Astrocyte (in vitro differentiated cells and primary cell): ENCODE results near the gene RSPH1. TPM values are rescaled to one million over a fixed set of nuclear protein-coding genes. Genes with fewer than 3 reads are reported as not detected.

Experiments used
- DNase-seq: peaks from one replicate; pipeline ENCODE4 v3.0.0-alpha.2; 2010; ENCODE audit warnings: low read depth
- FAIRE-seq: peaks from 2 replicates; lab custom pipeline; 2011; peaks lifted over from hg19 to GRCh38; lab: Jason Lieb, UNC
- H2AFZ ChIP-seq: 2 replicates; pipeline ENCODE4 v1.6.0; 2012; ENCODE audit warnings: low read depth, low read length, inconsistent platforms
- H3K27ac ChIP-seq: 2 replicates; pipeline ENCODE4 v1.5.1; 2011; ENCODE audit warnings: low read depth, low read length, inconsistent platforms
- H3K27me3 ChIP-seq: 2 replicates; pipeline ENCODE4 v1.6.0; 2011; ENCODE audit warnings: low read length, inconsistent platforms; ENCODE audit not compliant: insufficient read depth
- H3K36me3 ChIP-seq: 2 replicates; pipeline ENCODE4 v1.5.1; 2011; ENCODE audit warnings: low read length, inconsistent platforms; ENCODE audit not compliant: insufficient read depth
- H3K4me1 ChIP-seq: 2 replicates; pipeline ENCODE4 v1.5.1; 2011; ENCODE audit warnings: low read length, inconsistent platforms; ENCODE audit not compliant: insufficient read depth
- H3K4me2 ChIP-seq: 2 replicates; pipeline ENCODE4 v1.6.0; 2012; ENCODE audit warnings: low read length, inconsistent platforms
- H3K4me3 ChIP-seq: 2 replicates; pipeline ENCODE4 v1.5.1; 2011; ENCODE audit warnings: low read depth, mild to moderate bottlenecking, low read length, inconsistent platforms; ENCODE audit not compliant: insufficient read depth
- H3K79me2 ChIP-seq: 2 replicates; pipeline ENCODE4 v1.6.0; 2012; ENCODE audit warnings: mild to moderate bottlenecking, low read length, inconsistent platforms; ENCODE audit not compliant: insufficient read depth
- H3K9ac ChIP-seq: 2 replicates; pipeline ENCODE4 v1.6.0; 2012; ENCODE audit warnings: mild to moderate bottlenecking, low read length, inconsistent platforms
- H3K9me3 ChIP-seq: 2 replicates; pipeline ENCODE4 v1.5.1; 2012; ENCODE audit warnings: low read depth, mild to moderate bottlenecking, low read length, inconsistent platforms; ENCODE audit not compliant: insufficient read depth
- H4K20me1 ChIP-seq: 2 replicates; pipeline ENCODE4 v1.6.0; 2012; ENCODE audit warnings: low read length, inconsistent platforms; ENCODE audit not compliant: insufficient read depth
- H3K27ac Mint-ChIP-seq: one replicate; pipeline ENCODE4 v1.8.0; 2021; ENCODE audit warnings: mild to moderate bottlenecking, mixed read lengths; ENCODE audit not compliant: unreplicated experiment
- H3K27me3 Mint-ChIP-seq: one replicate; pipeline ENCODE4 v1.8.0; 2021; ENCODE audit warnings: low read depth, mixed read lengths; ENCODE audit not compliant: unreplicated experiment
- H3K36me3 Mint-ChIP-seq: one replicate; pipeline ENCODE4 v1.8.0; 2021; ENCODE audit warnings: low read depth, mixed read lengths; ENCODE audit not compliant: unreplicated experiment
- H3K4me1 Mint-ChIP-seq: one replicate; pipeline ENCODE4 v1.8.0; 2021; ENCODE audit warnings: low read depth, mixed read lengths; ENCODE audit not compliant: unreplicated experiment
- H3K4me3 Mint-ChIP-seq: one replicate; pipeline ENCODE4 v1.8.0; 2021; ENCODE audit warnings: mild to moderate bottlenecking, moderate library complexity, mixed read lengths; ENCODE audit not compliant: unreplicated experiment
- H3K9me3 Mint-ChIP-seq: one replicate; pipeline ENCODE4 v1.8.0; 2021; ENCODE audit warnings: mild to moderate bottlenecking, mixed read lengths; ENCODE audit not compliant: unreplicated experiment
- CTCF ChIP-seq: IDR thresholded peaks from 2 replicates; pipeline ENCODE4 v1.5.1; 2011; ENCODE audit warnings: low read depth, mild to moderate bottlenecking, inconsistent platforms, low read length, moderate library complexity; ENCODE audit not compliant: insufficient read depth
- EZH2 ChIP-seq: IDR thresholded peaks from 2 replicates; pipeline ENCODE4 v1.6.1; 2012; ENCODE audit warnings: mild to moderate bottlenecking, low read length, inconsistent platforms; ENCODE audit not compliant: insufficient read depth
- total RNA-seq: library from RNA; stranded (reverse); gene quantifications from 2 replicates; pipeline ENCODE4 v1.2.1, GENCODE V29; 2021

The RSPH1 gene
- total RNA-seq, 1 donor from 2014 or later = 0.43 TPM

DNA sequence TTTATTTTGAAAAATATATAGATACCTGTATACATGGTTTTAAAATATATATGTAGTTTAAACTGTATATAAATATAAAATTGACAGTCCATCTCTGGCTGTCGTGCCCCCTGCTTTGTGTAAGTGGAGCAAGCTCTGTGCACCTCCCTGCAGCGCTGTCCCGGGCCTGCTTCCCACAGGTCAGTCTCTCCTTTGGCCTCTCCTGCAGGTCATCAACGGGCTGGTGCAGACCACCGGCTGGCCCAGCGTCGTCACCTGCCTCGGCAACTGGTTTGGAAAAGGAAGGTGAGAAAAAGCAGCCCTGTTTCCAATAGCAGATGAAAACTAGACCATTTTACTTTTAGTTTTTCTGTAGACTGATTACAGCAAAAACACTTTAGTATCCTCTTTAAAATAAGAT is 46.2 kb upstream of the RSPH1 start:
- FAIRE-seq (no peak), DNase-seq (no peak)
- Histone ChIP-seq H3K36me3 (no peaks in the 10 kb centered on the region), H3K9me3 (no peaks in the 10 kb centered on the region), H3K4me2 (no peak overlapping the region), H3K79me2 (no peaks in the 10 kb centered on the region), H4K20me1 (no peaks in the 10 kb centered on the region), H3K4me3 (no peak overlapping the region), H2AFZ (no peak overlapping the region), H3K9ac (no peak overlapping the region), H3K4me1 (no peaks in the 10 kb centered on the region), H3K27ac (no peak overlapping the region), H3K27me3 (no peaks in the 10 kb centered on the region)
- Mint-ChIP-seq H3K4me3 (no peak overlapping the region), H3K27ac (no peak overlapping the region), H3K9me3 (no peaks in the 10 kb centered on the region), H3K4me1 (no peaks in the 10 kb centered on the region), H3K27me3 (peaks cover 40% of the 10 kb centered on the region), H3K36me3 (peaks cover 10% of the 10 kb centered on the region)
- TF ChIP-seq CTCF (no peak), EZH2 (no peak)

DNA sequence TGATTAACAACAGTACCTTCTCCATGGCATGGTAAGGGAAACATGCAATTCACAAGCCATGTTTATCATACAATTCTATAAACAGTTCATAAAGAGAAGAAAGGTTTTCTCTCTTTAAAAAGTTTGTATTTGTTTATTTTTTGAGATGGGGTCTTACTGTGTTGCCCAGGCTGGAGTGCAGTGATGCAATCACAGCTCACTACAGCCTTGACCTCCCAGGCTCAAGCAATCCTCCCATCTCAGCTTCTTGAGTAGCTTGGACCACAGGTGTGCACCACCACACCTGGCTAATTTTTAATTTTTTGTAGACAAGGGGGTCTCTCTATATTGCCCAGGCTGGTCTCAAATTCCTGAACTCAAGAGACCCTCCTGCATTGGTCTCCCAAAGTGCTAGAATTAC is 45.6 kb upstream of the RSPH1 start:
- DNase-seq = no peak
- no peak for TF ChIP-seq EZH2
- TF ChIP-seq CTCF = no peak

DNA sequence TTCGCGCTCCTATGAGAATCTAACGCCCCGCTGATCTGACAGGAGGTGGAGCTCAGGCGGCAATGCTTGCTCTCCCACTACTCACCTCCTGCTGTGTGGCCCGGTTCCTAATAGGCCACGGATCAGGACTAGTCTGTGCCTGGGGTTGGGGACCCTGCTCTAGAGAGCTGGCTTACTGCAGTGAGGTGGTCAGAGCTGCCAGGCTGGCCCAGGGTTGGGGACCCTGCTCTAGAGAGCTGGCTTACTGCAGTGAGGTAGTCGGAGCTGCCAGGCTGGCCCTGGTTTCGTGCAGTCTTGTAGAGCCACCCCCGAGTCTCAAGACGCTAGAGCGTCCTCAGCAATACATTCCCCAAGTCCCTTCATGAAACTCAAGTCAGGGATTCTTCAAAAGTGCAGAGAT is 45.1 kb upstream of the RSPH1 start:
- H3K27ac Mint-ChIP-seq = no peak overlapping the region
- peaks cover 11% of the 10 kb centered on the region for H3K36me3 Mint-ChIP-seq
- DNase-seq = no peak

More for the DNA sequence above, 45.6 kb upstream of the RSPH1 start:
- H4K20me1 ChIP-seq = no peaks in the 10 kb centered on the region
- no peak overlapping the region for H3K27ac ChIP-seq
- no peak overlapping the region for H3K27ac Mint-ChIP-seq
- no peak overlapping the region for H3K4me3 ChIP-seq
- H3K79me2 ChIP-seq = no peaks in the 10 kb centered on the region
- no peak overlapping the region for H3K9ac ChIP-seq
- no peaks in the 10 kb centered on the region for H3K36me3 ChIP-seq
- H3K4me2 ChIP-seq = no peak overlapping the region
- H3K4me1 ChIP-seq = no peaks in the 10 kb centered on the region
- H3K9me3 ChIP-seq = no peaks in the 10 kb centered on the region
- FAIRE-seq = no peak
- H3K27me3 ChIP-seq = no peaks in the 10 kb centered on the region
- H3K4me1 Mint-ChIP-seq = no peaks in the 10 kb centered on the region
- H3K4me3 Mint-ChIP-seq = no peak overlapping the region
- H2AFZ ChIP-seq = no peak overlapping the region
- peaks cover 10% of the 10 kb centered on the region for H3K36me3 Mint-ChIP-seq
- H3K27me3 Mint-ChIP-seq = peaks cover 43% of the 10 kb centered on the region
- no peaks in the 10 kb centered on the region for H3K9me3 Mint-ChIP-seq

More for the DNA sequence above, 45.1 kb upstream of the RSPH1 start:
- no peaks in the 10 kb centered on the region for H4K20me1 ChIP-seq
- no peak for FAIRE-seq
- no peak overlapping the region for H3K9ac ChIP-seq
- no peak overlapping the region for H2AFZ ChIP-seq
- no peak overlapping the region for H3K27ac ChIP-seq
- H3K4me3 ChIP-seq = no peak overlapping the region
- H3K27me3 Mint-ChIP-seq = peaks cover 41% of the 10 kb centered on the region
- no peaks in the 10 kb centered on the region for H3K36me3 ChIP-seq
- no peaks in the 10 kb centered on the region for H3K4me1 Mint-ChIP-seq
- H3K27me3 ChIP-seq = no peaks in the 10 kb centered on the region
- H3K9me3 ChIP-seq = no peaks in the 10 kb centered on the region
- H3K9me3 Mint-ChIP-seq = no peaks in the 10 kb centered on the region
- H3K79me2 ChIP-seq = no peaks in the 10 kb centered on the region
- no peak for TF ChIP-seq CTCF
- H3K4me1 ChIP-seq = no peaks in the 10 kb centered on the region
- H3K4me2 ChIP-seq = no peak overlapping the region
- H3K4me3 Mint-ChIP-seq = no peak overlapping the region
